GM13976 (cell line): ENCODE measurements around the gene HYAL3.
"Not testable (repeated sequence)": the region's sequence is repeated elsewhere in the genome, so short reads cannot be mapped to it uniquely, and the experiment has no call there.

Experiments used
- DNase-seq: peaks from one replicate; pipeline ENCODE4 v3.0.0; 2012; ENCODE audit warnings: low spot score
- CTCF ChIP-seq: IDR thresholded peaks from 2 replicates; pipeline ENCODE4 v1.5.1; 2012; ENCODE audit warnings: borderline replicate concordance, mild to moderate bottlenecking; ENCODE audit not compliant: insufficient read depth; ENCODE audit errors: extremely low read depth, missing control alignments, control extremely low read depth
- in situ Hi-C: fragments of 300-500 bp; cut with MboI; formaldehyde crosslinking; loops from one replicate; pipeline ENCODE4 v1.12.0; 2022; ENCODE audit warnings: low sequenced_read_pairs, mixed read lengths, inconsistent platforms; ENCODE audit not compliant: unreplicated experiment

HYAL3 gene

GRCh38 chr3:50266017-50266416 is 33.2 kb downstream of the HYAL3 start:
- DNase-seq: no peak
- no peak for TF ChIP-seq CTCF
- in situ Hi-C loops: no loop called here

- DNase-seq: no peak
- in situ Hi-C loops: no loop called here
- TF ChIP-seq CTCF: no peak
These were observed 33.6 kb downstream of the HYAL3 start for GRCh38 chr3:50265571-50265970.

GRCh38 chr3:50264964-50265485 is 34.2 kb downstream of the HYAL3 start:
- no peak for TF ChIP-seq CTCF
- in situ Hi-C loops: no loop called here
- no peak for DNase-seq

GRCh38 chr3:50264383-50264963 is 34.7 kb downstream of the HYAL3 start:
- TF ChIP-seq CTCF: no peak
- in situ Hi-C loops: no loop called here
- no peak for DNase-seq

GRCh38 chr3:50263478-50264382 is 35.5 kb downstream of the HYAL3 start:
- TF ChIP-seq CTCF: no peak
- in situ Hi-C loops: no loop called here
- DNase-seq: no peak

GRCh38 chr3:50262778-50263177 is 36.4 kb downstream of the HYAL3 start:
- in situ Hi-C loops: no loop called here
- DNase-seq: no peak
- no peak for TF ChIP-seq CTCF

GRCh38 chr3:50262200-50262599 is 37.0 kb downstream of the HYAL3 start:
- in situ Hi-C loops, DNase-seq: not testable (repeated sequence)
